Activated CD8-positive, alpha-beta T cell treated with anti-CD3 and anti-CD28 coated beads for 36 hours (primary cell): ENCODE data around the gene NAA38. TPM values are rescaled to one million over a fixed set of nuclear protein-coding genes. Genes with fewer than 3 reads are reported as not detected.
A peak's percentile ranks its signal among the peaks of the same experiment; 100 is the strongest.

Experiments used
- ATAC-seq: fragments of 200-7000 bp; cut with Tn5 transposase; one replicate; pipeline ENCODE4 v1.10.0; 2021; ENCODE audit warnings: mild to moderate bottlenecking, moderate library complexity
- CTCF ChIA-PET: fragments of 350-600 bp; sonication (Branson Sonifier 250); formaldehyde crosslinking; loops from one replicate; lab custom pipeline; 2021; ENCODE audit warnings: antibody characterized with exemption; lab: Charles Lee
- POLR2A ChIA-PET: fragments of 350-600 bp; sonication (Branson Sonifier 250); formaldehyde crosslinking; loops from one replicate; lab custom pipeline; 2021; ENCODE audit warnings: antibody characterized with exemption; lab: Charles Lee
- DNase-seq: peaks from one replicate; pipeline ENCODE4 v3.0.0-alpha.2; 2020
- H3K27ac Mint-ChIP-seq: one replicate; pipeline ENCODE4 v1.8.0; 2021; ENCODE audit warnings: mild to moderate bottlenecking, mixed read lengths
- H3K27me3 Mint-ChIP-seq: one replicate; pipeline ENCODE4 v1.8.0; 2021; ENCODE audit warnings: mixed read lengths
- H3K36me3 Mint-ChIP-seq: one replicate; pipeline ENCODE4 v1.8.0; 2021; ENCODE audit warnings: low read depth, mixed read lengths
- H3K4me1 Mint-ChIP-seq: one replicate; pipeline ENCODE4 v1.8.0; 2021; ENCODE audit warnings: low read depth, mixed read lengths
- H3K4me3 Mint-ChIP-seq: one replicate; pipeline ENCODE4 v1.8.0; 2021; ENCODE audit warnings: mild to moderate bottlenecking, moderate library complexity, mixed read lengths
- H3K9me3 Mint-ChIP-seq: one replicate; pipeline ENCODE4 v1.8.0; 2021; ENCODE audit warnings: mixed read lengths
- CTCF ChIP-seq: fragments of 200-600 bp; IDR thresholded peaks from one replicate; pipeline ENCODE4 v1.8.0; 2022; ENCODE audit warnings: antibody characterized with exemption, mild to moderate bottlenecking
- intact Hi-C: fragments of 100-400 bp; cut with micrococcal nuclease; formaldehyde crosslinking; loops from one replicate; pipeline ENCODE4 v1.10.0; 2022
- total RNA-seq, 2 experiments: library from RNA; stranded (reverse); gene quantifications; one replicate each; pipeline ENCODE4 v1.2.3, GENCODE V29; 2021

The NAA38 gene
- total RNA-seq, 2 experiments from 2014 or later = 72.8 to 77.2 TPM

- POLR2A ChIA-PET = interaction anchor here (0.6 to 7.2 kb wide), 13 partner anchors 9 to 397 kb away, joined by 3 to 74 read pairs (median 4); partner anchors contain the start of genes CYB5D1, NAA38, RNF227 and TP53
- intact Hi-C loops = no loop called here
- Mint-ChIP-seq H3K36me3 (no peaks in the 10 kb centered on the region), H3K27ac (peak within 1 kb of the TSS; percentile 91), H3K4me1 (peaks cover 29% of the 10 kb centered on the region), H3K4me3 (peak within 1 kb of the TSS; percentile 83), H3K27me3 (no peaks in the 10 kb centered on the region), H3K9me3 (no peaks in the 10 kb centered on the region)
- no peak for TF ChIP-seq CTCF
- peak; percentile 67 for ATAC-seq
- DNase-seq = peak; percentile 94
- CTCF ChIA-PET = interaction anchor here (1.2 to 6.2 kb wide), 15 partner anchors 9 to 163 kb away, joined by 3 to 50 read pairs (median 6); partner anchors contain the start of gene NAA38
These were observed 23.4 kb downstream of the NAA38 start, which contains the start of gene KDM6B for GRCh38 chr17:7833795-7834541. KDM6B (plus strand) TSS chr17:7834217; CDS start chr17:7845555, 11,338 bp downstream.

DNA sequence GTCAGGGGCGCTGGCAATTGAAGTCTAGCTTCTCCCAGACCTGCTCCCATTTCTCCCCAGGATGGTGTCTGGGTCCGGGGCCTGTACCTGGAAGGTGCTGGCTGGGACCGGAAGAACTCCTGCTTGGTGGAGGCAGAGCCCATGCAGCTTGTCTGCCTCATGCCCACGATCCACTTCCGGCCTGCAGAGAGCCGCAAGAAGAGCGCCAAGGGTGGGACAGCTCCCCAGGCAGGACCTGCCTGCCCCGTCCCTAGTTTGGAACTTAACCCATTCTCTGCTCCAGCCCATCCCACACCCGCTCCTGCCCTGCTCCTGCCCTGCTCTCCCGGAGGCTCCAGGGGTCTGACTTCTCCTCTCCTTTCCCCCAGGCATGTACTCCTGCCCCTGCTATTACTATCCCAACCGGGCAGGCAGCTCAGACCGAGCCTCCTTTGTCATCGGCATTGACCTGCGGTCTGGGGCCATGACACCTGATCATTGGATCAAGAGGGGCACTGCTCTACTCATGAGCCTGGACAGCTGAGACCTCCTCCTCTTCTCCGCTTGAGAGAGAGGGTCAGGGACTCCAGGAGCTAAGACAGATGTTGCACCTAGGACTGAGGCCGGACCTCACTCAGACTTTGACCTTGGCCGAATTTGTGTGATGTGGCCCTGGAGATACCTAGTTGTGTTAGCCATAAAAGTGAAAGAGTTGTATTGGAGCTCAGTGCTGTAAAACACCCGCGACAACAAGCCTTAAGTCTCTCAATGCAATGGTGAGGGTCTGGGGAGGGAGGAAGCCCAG, 24.2 kb downstream of the NAA38 start:
- intact Hi-C loops = no loop called here
- DNase-seq = no peak
- Mint-ChIP-seq H3K9me3 (no peaks in the 10 kb centered on the region), H3K4me3 (peak overlapping the region; percentile 83), H3K27me3 (no peaks in the 10 kb centered on the region), H3K36me3 (no peaks in the 10 kb centered on the region), H3K27ac (peak overlapping the region; percentile 62), H3K4me1 (peaks cover 22% of the 10 kb centered on the region)
- no peak for ATAC-seq
- no peak for TF ChIP-seq CTCF
- POLR2A ChIA-PET = interaction anchor here (0.5 to 7.2 kb wide), 8 partner anchors 15 to 533 kb away, joined by 3 to 74 read pairs (median 4); no protein-coding TSS in a partner anchor
- CTCF ChIA-PET = interaction anchor here (0.8 to 6.2 kb wide), 11 partner anchors 9 to 240 kb away, joined by 3 to 50 read pairs (median 7); partner anchors contain the start of gene NAA38

GRCh38 chr17:7832431-7832830, 24.9 kb downstream of the NAA38 start:
- no peak overlapping the region for H3K27ac Mint-ChIP-seq
- DNase-seq (no peak), ATAC-seq (no peak)
- no peaks in the 10 kb centered on the region for H3K27me3 Mint-ChIP-seq
- H3K4me1 Mint-ChIP-seq = peaks cover 17% of the 10 kb centered on the region
- intact Hi-C loops = no loop called here
- ChIA-PET POLR2A (interaction anchor here (0.7 to 7.2 kb wide), 2 partner anchors 10 to 16 kb away, joined by 4 to 74 read pairs; no protein-coding TSS in a partner anchor), CTCF (interaction anchor here (0.8 to 6.2 kb wide), 10 partner anchors 8 to 241 kb away, joined by 3 to 50 read pairs (median 8); partner anchors contain the start of gene NAA38)
- no peak for TF ChIP-seq CTCF
- no peaks in the 10 kb centered on the region for H3K36me3 Mint-ChIP-seq
- no peaks in the 10 kb centered on the region for H3K9me3 Mint-ChIP-seq
- H3K4me3 Mint-ChIP-seq = no peak overlapping the region

DNA sequence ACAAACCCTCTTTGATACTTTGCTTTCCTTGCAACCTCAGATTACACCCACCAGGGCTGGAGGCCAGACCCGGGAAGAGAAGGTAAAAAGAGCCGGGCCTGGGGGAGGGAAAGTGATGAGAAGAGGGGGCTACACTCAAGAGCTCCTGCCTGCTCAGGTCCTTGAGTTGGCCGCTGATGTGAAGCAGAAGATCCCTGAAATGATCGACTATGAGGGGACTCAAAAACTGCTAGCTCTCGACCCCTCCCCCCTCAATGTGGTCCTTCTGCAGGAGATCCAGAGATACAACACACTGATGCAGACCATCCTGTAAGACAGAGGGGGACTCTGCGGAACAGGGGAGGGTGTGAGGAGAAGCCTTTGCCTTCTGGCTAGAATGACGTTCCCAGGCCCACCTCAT, 26.1 kb downstream of the NAA38 start:
- Mint-ChIP-seq H3K9me3 (no peaks in the 10 kb centered on the region), H3K4me1 (peaks cover 7% of the 10 kb centered on the region), H3K4me3 (no peak overlapping the region), H3K27ac (no peak overlapping the region), H3K27me3 (no peaks in the 10 kb centered on the region), H3K36me3 (no peaks in the 10 kb centered on the region)
- ChIA-PET CTCF (interaction anchor here (0.8 to 5.5 kb wide), 4 partner anchors 8 to 159 kb away, joined by 3 to 49 read pairs (median 6); partner anchors contain the start of gene NAA38), POLR2A (no interaction called here)
- no peak for DNase-seq
- intact Hi-C loops = no loop called here
- TF ChIP-seq CTCF = no peak
- ATAC-seq = no peak
